Measurements from ENCODE around the gene PIK3R6. TPM values are rescaled to one million over a fixed set of nuclear protein-coding genes. Genes with fewer than 3 reads are reported as not detected.

The PIK3R6 gene
- total RNA-seq, 1 donor from 2014 or later = not detected

DNA sequence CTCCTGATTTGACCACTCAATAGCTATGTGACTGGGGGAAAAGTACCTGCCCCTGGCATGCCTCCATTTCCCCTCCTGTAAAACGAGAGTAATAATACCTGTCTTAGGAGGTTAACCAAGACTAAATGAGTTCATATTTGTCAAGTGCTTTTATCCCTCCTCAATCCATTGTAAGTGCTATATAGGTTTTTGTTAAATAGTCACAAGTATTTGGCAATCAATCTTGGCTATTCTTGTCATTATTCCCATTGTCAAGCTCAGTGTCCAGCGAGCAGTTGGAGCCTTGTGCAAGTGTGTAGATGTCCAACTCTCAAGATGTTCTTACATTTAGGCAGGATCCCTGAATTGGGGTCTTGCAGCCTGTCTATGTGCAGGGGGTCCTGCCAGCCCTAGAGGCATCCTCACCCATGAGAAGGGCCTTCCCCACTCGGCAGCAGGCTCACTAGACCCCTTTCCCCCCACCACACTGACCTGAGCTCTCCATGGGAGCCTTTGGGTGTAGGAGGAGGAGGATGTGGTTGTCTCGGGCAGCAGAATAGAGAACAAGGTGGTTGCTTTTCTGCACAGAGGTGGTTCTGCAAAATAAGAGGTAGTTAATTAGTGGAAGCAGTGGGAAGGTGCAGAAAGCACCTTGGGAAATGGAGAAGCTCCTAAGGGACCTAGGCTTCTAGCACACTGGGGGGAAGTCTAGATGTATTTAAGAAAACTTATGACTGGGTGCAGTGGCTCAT lies 18.0 kb downstream of the PIK3R6 start:
- H3K4me3 ChIP-seq (ENCODE audit: low read depth, low read length) = no peak overlapping the region
- no peak for DNase-seq (ENCODE audit: low read depth)
- TF ChIP-seq, protein P1, sequence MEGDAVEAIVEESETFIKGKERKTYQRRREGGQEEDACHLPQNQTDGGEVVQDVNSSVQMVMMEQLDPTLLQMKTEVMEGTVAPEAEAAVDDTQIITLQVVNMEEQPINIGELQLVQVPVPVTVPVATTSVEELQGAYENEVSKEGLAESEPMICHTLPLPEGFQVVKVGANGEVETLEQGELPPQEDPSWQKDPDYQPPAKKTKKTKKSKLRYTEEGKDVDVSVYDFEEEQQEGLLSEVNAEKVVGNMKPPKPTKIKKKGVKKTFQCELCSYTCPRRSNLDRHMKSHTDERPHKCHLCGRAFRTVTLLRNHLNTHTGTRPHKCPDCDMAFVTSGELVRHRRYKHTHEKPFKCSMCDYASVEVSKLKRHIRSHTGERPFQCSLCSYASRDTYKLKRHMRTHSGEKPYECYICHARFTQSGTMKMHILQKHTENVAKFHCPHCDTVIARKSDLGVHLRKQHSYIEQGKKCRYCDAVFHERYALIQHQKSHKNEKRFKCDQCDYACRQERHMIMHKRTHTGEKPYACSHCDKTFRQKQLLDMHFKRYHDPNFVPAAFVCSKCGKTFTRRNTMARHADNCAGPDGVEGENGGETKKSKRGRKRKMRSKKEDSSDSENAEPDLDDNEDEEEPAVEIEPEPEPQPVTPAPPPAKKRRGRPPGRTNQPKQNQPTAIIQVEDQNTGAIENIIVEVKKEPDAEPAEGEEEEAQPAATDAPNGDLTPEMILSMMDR (conservative IDR thresholded peaks at IDR 0.05; ENCODE audit: low read depth, low read length) = no peak

DNA sequence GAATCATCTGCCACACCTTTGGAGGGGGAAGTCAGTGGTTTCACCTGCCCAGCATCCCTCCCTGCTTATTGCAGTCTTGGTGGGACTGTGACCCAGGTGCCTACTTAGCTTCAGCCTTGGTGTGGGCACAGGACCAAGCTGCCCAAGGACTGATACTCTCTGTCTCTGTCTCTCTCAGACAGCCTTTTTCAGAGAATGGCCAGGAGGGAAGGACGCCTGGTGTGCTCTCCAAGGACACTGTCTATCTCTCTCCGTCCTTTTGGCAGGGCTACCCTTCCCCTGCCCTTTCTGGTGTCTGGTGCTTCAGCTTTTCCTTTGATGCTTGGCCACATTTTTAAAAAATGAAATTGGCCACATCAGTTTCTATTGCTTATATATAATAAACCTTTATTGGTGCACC lies 19.6 kb downstream of the PIK3R6 start:
- DNase-seq (ENCODE audit: low read depth) = no peak
- H3K4me3 ChIP-seq (ENCODE audit: low read depth, low read length) = no peak overlapping the region
- TF ChIP-seq, protein P1 (conservative IDR thresholded peaks at IDR 0.05; ENCODE audit: low read depth, low read length) = no peak

DNA sequence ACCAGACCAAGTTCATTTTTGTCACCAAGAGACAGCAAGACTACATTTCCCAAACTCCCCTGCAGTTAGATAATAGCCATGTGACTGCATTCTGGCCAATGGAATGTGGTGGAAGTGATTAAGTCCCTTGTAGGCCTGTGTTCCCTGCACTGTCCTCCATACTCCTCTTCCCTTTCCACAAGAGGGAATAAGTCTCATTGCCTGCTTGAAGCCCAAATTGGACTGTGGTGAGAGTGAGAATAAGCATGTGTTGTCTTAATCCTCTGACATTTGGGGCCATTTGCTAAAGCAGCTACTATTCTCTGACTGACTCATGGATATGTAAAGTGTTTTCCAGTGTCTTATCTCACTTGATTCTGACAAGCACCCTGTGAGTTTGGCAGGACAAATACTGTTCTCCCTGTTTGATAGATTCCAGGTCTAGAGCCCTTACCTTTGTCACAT lies 20.7 kb downstream of the PIK3R6 start:
- DNase-seq (ENCODE audit: low read depth) = no peak
- TF ChIP-seq, protein P1 (conservative IDR thresholded peaks at IDR 0.05; ENCODE audit: low read depth, low read length) = no peak

DNA sequence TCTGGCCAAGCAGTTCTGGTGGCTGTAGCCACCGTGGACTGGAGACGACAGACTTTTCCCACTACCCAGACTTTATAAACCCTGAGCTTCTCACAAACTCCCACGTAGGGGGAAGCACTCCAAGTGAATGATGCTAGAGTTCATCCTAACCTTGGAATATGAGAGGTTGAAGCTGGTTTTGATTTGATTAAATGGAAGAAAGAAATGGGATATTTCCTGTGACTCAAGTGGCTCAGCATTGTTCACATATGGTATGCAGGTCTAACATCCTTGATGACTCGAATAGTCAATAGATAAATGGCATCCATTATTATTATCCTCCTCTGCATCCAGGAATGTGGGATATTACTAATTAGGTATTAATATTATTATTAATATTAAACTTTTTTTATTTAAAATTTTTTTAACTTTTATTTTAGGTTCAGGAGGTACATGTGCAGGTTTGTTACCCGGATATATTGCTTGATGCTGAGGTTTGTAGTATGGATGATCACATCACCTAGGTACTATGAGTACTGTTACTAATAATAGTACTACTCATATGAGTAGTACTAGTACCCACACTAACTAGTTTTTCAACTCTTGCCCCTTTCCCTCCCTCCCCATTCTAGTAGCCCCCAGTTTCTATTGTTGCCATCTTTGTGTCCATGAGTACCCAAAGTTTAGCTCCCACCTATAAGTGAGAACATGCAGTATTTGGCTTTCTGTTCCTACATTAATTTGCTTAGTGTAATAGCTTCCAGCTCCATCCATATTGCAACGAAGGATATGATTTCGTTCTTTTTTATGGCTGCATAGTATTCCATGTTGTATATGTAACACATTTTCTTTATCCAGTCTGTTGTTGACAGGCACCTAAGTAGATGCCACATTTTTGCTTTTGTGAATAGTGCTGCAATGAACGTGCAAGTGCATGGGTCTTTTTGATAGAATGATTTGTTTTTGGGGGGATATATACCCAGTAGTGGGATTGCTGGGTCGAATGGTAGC lies 22.9 kb downstream of the PIK3R6 start:
- no peak for DNase-seq (ENCODE audit: low read depth)
- H3K4me3 ChIP-seq (ENCODE audit: low read depth, low read length) = no peak overlapping the region
- TF ChIP-seq, protein P1 (conservative IDR thresholded peaks at IDR 0.05; ENCODE audit: low read depth, low read length) = no peak

More for the DNA sequence above, 20.7 kb downstream of the PIK3R6 start:
- H3K4me3 ChIP-seq (ENCODE audit: low read depth, low read length) = no peak overlapping the region

DNA sequence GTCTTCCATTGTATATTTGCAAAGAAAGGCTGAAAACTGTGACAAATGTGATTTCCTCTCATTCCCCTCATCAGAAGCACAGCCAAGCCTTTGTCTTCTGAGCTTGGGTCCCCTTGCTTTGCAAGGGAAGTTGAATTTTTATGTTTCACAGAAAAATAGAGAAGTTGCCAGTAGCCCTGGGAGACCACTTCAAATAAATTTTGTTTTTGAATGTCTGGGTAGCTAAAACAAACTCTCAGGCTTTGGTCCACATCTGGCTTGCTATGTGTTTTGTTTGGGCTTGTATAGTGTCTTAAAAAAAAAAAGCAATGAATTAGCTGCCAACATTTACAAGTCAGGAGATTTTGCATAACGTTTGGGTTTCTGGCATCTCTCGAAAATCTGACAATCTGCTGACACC lies 24.1 kb downstream of the PIK3R6 start:
- H3K4me3 ChIP-seq (ENCODE audit: low read depth, low read length) = no peak overlapping the region
- TF ChIP-seq, protein P1 (conservative IDR thresholded peaks at IDR 0.05; ENCODE audit: low read depth, low read length) = no peak
- DNase-seq (ENCODE audit: low read depth) = no peak

DNA sequence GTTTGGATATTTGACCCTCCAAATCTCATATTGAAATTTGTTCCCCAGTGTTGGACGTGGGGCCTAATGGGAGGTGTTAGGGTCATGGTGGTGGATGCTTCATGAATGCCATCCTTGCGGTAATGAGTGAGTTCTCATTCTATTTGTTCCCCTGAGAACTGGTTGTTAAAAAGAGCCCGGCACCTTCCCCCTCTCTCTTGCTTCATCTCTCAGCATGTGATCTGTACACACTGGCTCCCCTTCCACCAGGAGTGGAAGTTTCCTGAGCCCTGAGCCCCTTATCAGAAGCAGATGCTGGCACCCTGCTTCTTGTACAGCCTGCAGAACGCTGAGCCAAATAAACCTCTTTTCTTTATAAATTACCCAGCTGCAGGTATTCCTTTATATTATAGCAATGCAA lies 25.6 kb downstream of the PIK3R6 start:
- no peak overlapping the region for H3K4me3 ChIP-seq (ENCODE audit: low read depth, low read length)
- no peak for DNase-seq (ENCODE audit: low read depth)
- TF ChIP-seq, protein P1 (conservative IDR thresholded peaks at IDR 0.05; ENCODE audit: low read depth, low read length) = no peak

Data from epithelial cell of proximal tubule (primary cell).